HL-60 (cell line): ENCODE measurements around the gene ADAP2.

ENCODE experiments used
- DNase-seq, 2 experiments: peaks; one replicate each; pipeline ENCODE4 v3.0.0-alpha.2; 2010 to 2020; ENCODE audit warnings: low read depth in 1 of 2, low spot score in 1 of 2
- H3K27ac ChIP-seq: fragments of 250-450 bp; sonication (Bioruptor Pico); replicated peaks from 2 replicates; pipeline ENCODE4 v1.5.1; 2020; ENCODE audit warnings: mild to moderate bottlenecking, moderate library complexity
- H3K27me3 ChIP-seq: fragments of 250-450 bp; sonication (Bioruptor Pico); 2 replicates; pipeline ENCODE4 v1.5.1; 2021; ENCODE audit warnings: mild to moderate bottlenecking, moderate library complexity; ENCODE audit not compliant: insufficient read depth, poor library complexity, severe bottlenecking
- H3K4me3 ChIP-seq: replicated peaks from 2 replicates; pipeline ENCODE4 v1.5.1; 2011; ENCODE audit warnings: mild to moderate bottlenecking, control low read depth, low read length; ENCODE audit not compliant: insufficient read depth
- CTCF ChIP-seq: IDR thresholded peaks from one replicate; pipeline ENCODE4 v1.5.1; 2011; ENCODE audit warnings: low read length, control low read depth, inconsistent platforms; ENCODE audit not compliant: insufficient read depth
- GABPA ChIP-seq: IDR thresholded peaks from 2 replicates; pipeline ENCODE4 v1.6.1; 2012; ENCODE audit warnings: low read depth
- POLR2AphosphoS5 ChIP-seq: IDR thresholded peaks from 2 replicates; pipeline ENCODE4 v1.6.1; 2012; ENCODE audit warnings: low read depth
- REST ChIP-seq: IDR thresholded peaks from 2 replicates; pipeline ENCODE4 v1.6.1; 2012; ENCODE audit warnings: low read depth; ENCODE audit not compliant: insufficient replicate concordance
- SPI1 ChIP-seq: IDR thresholded peaks from 2 replicates; pipeline ENCODE4 v1.6.1; 2012; ENCODE audit warnings: low read depth, mild to moderate bottlenecking, borderline replicate concordance

Gene ADAP2

GRCh38 chr17:30990458-30990857 lies 68.7 kb downstream of the ADAP2 start:
- Histone ChIP-seq H3K4me3 (no peak overlapping the region), H3K27ac (no peak overlapping the region), H3K27me3 (no peaks in the 10 kb centered on the region)
- TF ChIP-seq GABPA (no peak), REST (no peak)
- DNase-seq: no peak

- Histone ChIP-seq H3K4me3 (no peak overlapping the region), H3K27ac (no peak overlapping the region), H3K27me3 (no peaks in the 10 kb centered on the region)
- no peak for TF ChIP-seq SPI1
- TF ChIP-seq GABPA: no peak
- no peak for TF ChIP-seq POLR2AphosphoS5
- TF ChIP-seq REST: no peak
- no peak for TF ChIP-seq CTCF
- no peak for DNase-seq
Measured at GRCh38 chr17:30992551-30992950, 70.8 kb downstream of the ADAP2 start.

GRCh38 chr17:30995347-30995746 lies 73.6 kb downstream of the ADAP2 start:
- Histone ChIP-seq H3K27ac (no peak overlapping the region), H3K27me3 (no peaks in the 10 kb centered on the region), H3K4me3 (no peak overlapping the region)
- TF ChIP-seq SPI1 (no peak), CTCF (no peak), POLR2AphosphoS5 (no peak), REST (no peak), GABPA (no peak)
- no peak for DNase-seq

- H3K27ac ChIP-seq: no peak overlapping the region
- H3K27me3 ChIP-seq: no peaks in the 10 kb centered on the region
- TF ChIP-seq REST: no peak
- no peak for TF ChIP-seq CTCF
- TF ChIP-seq SPI1: no peak
- no peak for TF ChIP-seq POLR2AphosphoS5
- TF ChIP-seq GABPA: no peak
- no peak overlapping the region for H3K4me3 ChIP-seq
- DNase-seq: no peak
Measured at GRCh38 chr17:30996486-30996885, 74.7 kb downstream of the ADAP2 start.
